ENCODE data around the gene WASF2. TPM values are rescaled to one million over a fixed set of nuclear protein-coding genes. Genes with fewer than 3 reads are reported as not detected.

WASF2 gene, protein sequence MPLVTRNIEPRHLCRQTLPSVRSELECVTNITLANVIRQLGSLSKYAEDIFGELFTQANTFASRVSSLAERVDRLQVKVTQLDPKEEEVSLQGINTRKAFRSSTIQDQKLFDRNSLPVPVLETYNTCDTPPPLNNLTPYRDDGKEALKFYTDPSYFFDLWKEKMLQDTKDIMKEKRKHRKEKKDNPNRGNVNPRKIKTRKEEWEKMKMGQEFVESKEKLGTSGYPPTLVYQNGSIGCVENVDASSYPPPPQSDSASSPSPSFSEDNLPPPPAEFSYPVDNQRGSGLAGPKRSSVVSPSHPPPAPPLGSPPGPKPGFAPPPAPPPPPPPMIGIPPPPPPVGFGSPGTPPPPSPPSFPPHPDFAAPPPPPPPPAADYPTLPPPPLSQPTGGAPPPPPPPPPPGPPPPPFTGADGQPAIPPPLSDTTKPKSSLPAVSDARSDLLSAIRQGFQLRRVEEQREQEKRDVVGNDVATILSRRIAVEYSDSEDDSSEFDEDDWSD
- 16.9 and 20.1 TPM in 2 replicates for total RNA-seq

GRCh38 chr1:27489973-27490741 is at the start of gene WASF2:
Gene WASF2, minus strand, starts transcription at chr1:27490167. Its CDS starts 61,277 bp downstream, at chr1:27428890.

DNA sequence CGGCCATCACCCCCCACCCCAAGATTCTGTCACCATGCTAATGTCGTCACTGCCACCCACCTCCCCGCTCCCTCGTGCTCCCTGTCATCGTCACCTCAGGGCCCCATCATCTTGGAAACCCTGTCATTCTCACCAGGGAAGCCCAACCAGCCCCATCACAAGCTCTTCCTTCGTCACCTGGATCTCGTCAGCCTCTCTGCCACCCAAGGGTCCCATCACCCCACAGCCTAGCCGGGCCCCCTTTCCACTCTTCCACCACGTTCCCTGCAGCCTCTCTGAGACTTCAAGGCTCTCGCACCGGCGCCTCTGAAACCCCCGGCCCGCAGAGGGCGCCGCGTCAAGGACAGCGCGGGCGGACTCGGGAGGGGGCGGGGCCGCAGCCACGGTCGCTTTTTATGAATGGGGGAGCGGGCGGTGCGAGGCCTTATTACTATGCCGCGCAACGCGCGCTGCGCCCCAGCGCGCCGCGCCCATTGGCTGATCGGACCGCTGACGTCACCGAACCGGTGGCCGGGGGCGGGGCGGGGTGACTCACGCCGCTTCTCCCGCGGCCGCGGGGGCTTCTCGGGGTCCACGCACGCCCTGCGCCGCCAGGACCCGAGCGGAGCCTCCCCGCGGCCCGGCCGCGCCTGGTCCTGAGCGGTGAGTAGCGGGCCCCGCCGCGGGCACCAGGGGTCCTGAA is 97.7 kb downstream of the WASF2 start, which contains the start of gene GPR3:
Gene GPR3, plus strand, starts transcription at position 527 of the 682 bp plus-strand sequence. CDS start 1,177 bp downstream, outside the sequence.

GRCh38 chr1:27383039-27383605 is 106.8 kb downstream of the WASF2 start, which contains the start of gene CD164L2:
Gene CD164L2, minus strand, starts transcription at chr1:27383333. Its CDS starts 94 bp downstream, at chr1:27383239.

DNA sequence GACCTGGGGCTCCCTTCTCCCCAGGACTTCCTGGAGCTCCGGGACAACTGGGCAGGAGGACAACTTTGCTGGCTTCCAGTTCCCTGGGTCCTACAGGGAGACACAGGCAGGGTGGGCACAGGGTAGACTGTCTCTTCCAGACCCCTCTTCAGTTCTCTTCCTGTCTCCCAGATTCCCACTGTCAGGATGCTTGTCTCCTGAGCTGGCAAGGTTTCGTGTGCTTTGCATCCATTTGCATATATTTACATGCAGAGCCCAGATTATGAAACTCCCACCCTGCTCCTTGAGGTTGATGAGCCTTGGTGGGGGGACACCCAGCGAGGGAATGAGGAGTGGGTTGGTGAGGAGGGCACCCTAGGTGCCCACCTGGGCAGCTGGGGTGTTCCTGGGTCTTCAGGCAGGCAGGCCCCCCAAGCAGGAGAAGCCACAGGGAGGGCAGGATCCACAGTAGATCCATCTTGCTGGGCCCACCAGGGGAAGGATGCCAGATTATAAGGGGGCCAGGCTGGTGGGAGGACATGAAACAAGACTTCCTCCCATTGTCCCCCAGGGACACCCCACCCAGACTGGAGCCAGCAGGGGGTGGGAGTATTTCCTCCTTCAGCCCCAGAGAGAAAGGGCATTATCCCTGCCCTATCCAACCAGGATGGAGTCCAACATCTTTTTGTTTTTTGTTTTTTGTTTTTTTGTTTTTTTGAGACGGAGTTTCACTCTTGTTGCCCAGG is 115.4 kb downstream of the WASF2 start, which contains the start of gene FCN3:
Gene FCN3, minus strand, starts transcription at position 463 of the 725 bp plus-strand sequence. Its CDS starts 6 bp downstream, at position 457.

DNA sequence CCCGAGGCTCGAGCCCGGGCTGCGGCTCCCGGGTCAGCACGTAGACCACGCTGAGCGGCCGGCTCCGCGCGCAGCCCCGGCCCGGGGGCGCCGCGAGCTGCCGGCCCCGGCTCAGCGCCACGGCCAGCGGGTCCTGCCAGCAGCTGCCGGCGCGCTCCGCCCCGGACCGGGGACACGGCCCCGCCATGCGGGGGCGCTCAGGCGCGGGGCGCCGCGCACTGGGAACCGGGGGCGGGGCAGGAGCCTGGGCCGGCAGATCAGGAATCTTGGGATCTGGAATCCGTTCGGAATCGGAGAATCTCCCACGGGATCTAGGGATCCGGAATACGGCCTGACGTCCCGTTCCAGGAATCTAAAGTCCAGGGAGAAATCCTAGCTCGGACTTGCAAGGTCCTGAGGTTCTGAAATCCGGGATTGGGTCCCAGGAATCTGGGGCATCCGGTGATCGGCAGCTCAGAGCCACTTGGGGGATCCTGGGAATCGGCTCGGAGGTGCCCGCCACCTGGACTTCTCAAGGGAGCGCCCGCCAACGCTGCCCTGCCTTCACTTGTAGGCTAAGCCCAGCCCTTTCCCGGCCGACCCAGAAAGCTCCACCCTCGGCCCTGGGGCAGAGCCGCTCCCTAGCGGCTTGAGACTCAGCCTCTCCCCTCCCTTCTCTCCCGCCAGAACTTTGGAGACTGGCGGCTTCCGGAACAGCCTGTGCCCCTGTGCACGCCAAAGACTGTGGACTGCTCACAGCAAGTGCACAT is 123.4 kb downstream of the WASF2 start, which contains the start of gene MAP3K6:
Gene MAP3K6, minus strand, starts transcription at position 551 of the 749 bp plus-strand sequence. Its CDS starts 364 bp downstream, at position 187.

Other genes starting within 250 kb of the WASF2 start
- gene TMEM222, start 168.0 kb downstream of the WASF2 start, total RNA-seq, result 21.9 and 25.0 TPM in 2 replicates
- not detected in 2 replicates for gene SYTL1, start 148.1 kb downstream of the WASF2 start, total RNA-seq
- 24.8 and 26.5 TPM in 2 replicates for gene MAP3K6, start 123.2 kb downstream of the WASF2 start, total RNA-seq
- gene FCN3, start 115.3 kb downstream of the WASF2 start, total RNA-seq, result not detected in 2 replicates
- not detected in 2 replicates for gene CD164L2, start 106.8 kb downstream of the WASF2 start, total RNA-seq
- 0.73 and 1.2 TPM in 2 replicates for gene GPR3, start 97.5 kb downstream of the WASF2 start, total RNA-seq
- gene AHDC1, start 114.0 kb upstream of the WASF2 start, total RNA-seq, result 8.1 and 12.3 TPM in 2 replicates
- gene FGR, start 145.0 kb upstream of the WASF2 start, total RNA-seq, result not detected in 2 replicates
- gene IFI6, start 182.0 kb upstream of the WASF2 start, total RNA-seq, result 10.8 and 15.4 TPM in 2 replicates
- gene FAM76A, start 235.8 kb upstream of the WASF2 start, total RNA-seq, result 12.7 and 12.9 TPM in 2 replicates

Measured in subcutaneous preadipocyte (primary cell).